HepG2 (cell line): ENCODE measurements around the gene ZFP1. TPM values are rescaled to one million over a fixed set of nuclear protein-coding genes. Genes with fewer than 3 reads are reported as not detected.

Experiments
- ARNTL ChIP-seq: sonication (generic); formaldehyde crosslinking; IDR thresholded peaks from 2 replicates; pipeline ENCODE4 v1.4.0; 2020; ENCODE audit warnings: mild to moderate bottlenecking, missing genetic modification reagents
- GATA4 ChIP-seq: sonication (generic); IDR thresholded peaks from 2 replicates; pipeline ENCODE4 v1.6.1; 2016; ENCODE audit warnings: antibody characterized with exemption, low read depth, borderline replicate concordance
- MEF2D ChIP-seq: sonication (generic); formaldehyde crosslinking; IDR thresholded peaks from 2 replicates; pipeline ENCODE4 v1.5.1; 2020; ENCODE audit warnings: mild to moderate bottlenecking, missing genetic modification reagents
- MYNN ChIP-seq: sonication (generic); formaldehyde crosslinking; IDR thresholded peaks from 2 replicates; pipeline ENCODE4 v1.4.0; 2020; ENCODE audit warnings: mild to moderate bottlenecking, low read depth, missing genetic modification reagents
- RARG ChIP-seq: sonication (generic); formaldehyde crosslinking; IDR thresholded peaks from 2 replicates; pipeline ENCODE4 v1.4.0; 2020; ENCODE audit warnings: low read depth, mild to moderate bottlenecking, missing genetic modification reagents
- SMC3 ChIP-seq: IDR thresholded peaks from 2 replicates; pipeline ENCODE4 v1.6.1; 2011; ENCODE audit warnings: low read length, improper control_type of control experiment
- SOX6 ChIP-seq, 2 experiments: fragments of 450-650 bp in 1 of 2; sonication (generic) in 1 of 2; formaldehyde crosslinking in 1 of 2; IDR thresholded peaks; 2 replicates each; pipeline versions ENCODE4 v1.4.0 to v1.6.1; 2017 to 2020; ENCODE audit warnings: antibody characterized with exemption in 1 of 2, mild to moderate bottlenecking in 1 of 2, missing genetic modification reagents in 1 of 2
- SP140L ChIP-seq: sonication (generic); formaldehyde crosslinking; IDR thresholded peaks from 2 replicates; pipeline ENCODE4 v1.4.0; 2020; ENCODE audit warnings: missing genetic modification reagents, borderline replicate concordance
- TOPORS ChIP-seq: sonication (generic); formaldehyde crosslinking; IDR thresholded peaks from 2 replicates; pipeline ENCODE4 v1.8.0; 2023; ENCODE audit warnings: mild to moderate bottlenecking, missing genetic modification reagents
- ZNF160 ChIP-seq: sonication (generic); formaldehyde crosslinking; IDR thresholded peaks from 2 replicates; pipeline ENCODE4 v1.8.0; 2022; ENCODE audit warnings: mild to moderate bottlenecking, inconsistent platforms, missing genetic modification reagents
- ZNF3 ChIP-seq: IDR thresholded peaks from 2 replicates; pipeline ENCODE4 v1.7.0; 2017; ENCODE audit warnings: inconsistent platforms
- ZNF317 ChIP-seq: sonication (generic); formaldehyde crosslinking; IDR thresholded peaks from 2 replicates; pipeline ENCODE4 v1.5.0; 2020; ENCODE audit warnings: mild to moderate bottlenecking, missing genetic modification reagents
- ZNF749 ChIP-seq: sonication (generic); formaldehyde crosslinking; IDR thresholded peaks from 2 replicates; pipeline ENCODE4 v1.8.0; 2022; ENCODE audit warnings: mild to moderate bottlenecking, missing genetic modification reagents, moderate library complexity, borderline replicate concordance
- polyA plus RNA-seq, 8 experiments: library from polyadenylated mRNA; depleted of rRNA in 3 of 8; stranded (reverse) in 7 of 8; unstranded in 1 of 8; fragments of >200 nt; fragmentation: Illumina TruSeq in 4 of 8; extraction: Trizol in 4 of 8; gene quantifications; 2 replicates each; pipeline versions ENCODE4 v1.2.1 to v1.2.3, GENCODE V29; 2011 to 2016; ENCODE audit warnings: low read depth in 4 of 8, missing spikeins in 1 of 8, mixed read lengths in 1 of 8; ENCODE audit not compliant: insufficient read depth in 1 of 8
- total RNA-seq, 5 experiments: library from RNA; depleted of rRNA; stranded (reverse); fragments of >200 nt; fragmentation: Illumina TruSeq; extraction: Trizol; gene quantifications; 2 replicates each; pipeline ENCODE4 v1.2.3, GENCODE V29; 2016; ENCODE audit warnings: low read depth in 1 of 5
- TF ChIP-seq, protein P1 (sequence below): sonication (generic); formaldehyde crosslinking; IDR thresholded peaks from 2 replicates; pipeline ENCODE4 v1.4.0; 2020; ENCODE audit warnings: mild to moderate bottlenecking, missing genetic modification reagents, borderline replicate concordance
- TF ChIP-seq, protein P2 (sequence below): sonication (generic); formaldehyde crosslinking; IDR thresholded peaks from 2 replicates; pipeline ENCODE4 v1.5.0; 2020; ENCODE audit warnings: mild to moderate bottlenecking, missing genetic modification reagents
- TF ChIP-seq, protein P3 (sequence below): sonication (generic); IDR thresholded peaks from 2 replicates; pipeline ENCODE4 v1.6.1; 2016; ENCODE audit warnings: low read depth, borderline replicate concordance

The ZFP1 gene
- total and polyA plus RNA-seq, 2 of the 13 experiments (the other 11 are each of a cell fraction or from before 2014, with no cell fraction given), result 8.3 to 14.0 TPM

DNA sequence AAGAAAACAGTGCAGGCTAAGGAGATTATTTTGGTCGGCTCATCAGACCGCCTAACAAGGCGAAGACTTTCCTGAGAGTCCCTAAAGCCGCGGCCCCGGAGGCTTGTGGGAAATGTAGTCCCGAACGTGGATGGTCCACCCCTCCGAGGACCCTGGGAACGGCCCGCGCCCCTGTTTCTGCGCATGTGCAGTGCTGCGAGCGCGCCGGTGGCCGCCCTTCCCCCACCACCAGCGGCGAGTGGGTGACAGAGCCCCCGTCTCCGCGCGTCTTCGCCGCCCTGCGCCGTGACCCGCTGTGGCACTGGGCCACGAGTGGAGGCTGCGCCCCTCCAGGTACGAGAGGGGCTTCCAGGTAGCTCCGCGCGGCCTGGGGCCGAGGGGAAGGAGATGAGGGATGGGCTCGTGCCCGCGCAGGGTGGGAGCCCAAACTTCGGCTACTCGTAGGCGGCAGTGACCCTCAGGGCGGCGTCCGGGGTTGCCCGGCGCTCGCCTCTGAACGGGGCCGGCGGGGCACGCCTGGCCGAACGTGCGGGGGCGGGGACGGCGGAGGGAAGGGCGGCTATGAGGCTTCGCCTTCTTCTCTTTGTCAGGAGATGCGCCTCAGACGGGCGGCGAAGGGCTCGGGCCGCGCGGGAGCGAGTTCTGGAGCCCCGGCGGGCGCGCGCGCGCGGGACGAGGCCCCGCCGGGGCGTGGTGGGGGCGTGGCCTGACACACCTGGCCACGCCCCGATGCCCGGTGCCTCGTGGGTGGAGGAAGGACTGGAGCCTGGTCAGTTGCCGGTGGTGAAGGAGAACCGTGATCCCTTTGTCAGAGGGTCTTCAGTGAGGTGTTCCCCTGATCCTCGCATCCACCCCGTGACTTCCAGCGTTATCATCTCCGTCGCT is at the start of gene ZFP1 (continued):
- TF ChIP-seq, protein P1, sequence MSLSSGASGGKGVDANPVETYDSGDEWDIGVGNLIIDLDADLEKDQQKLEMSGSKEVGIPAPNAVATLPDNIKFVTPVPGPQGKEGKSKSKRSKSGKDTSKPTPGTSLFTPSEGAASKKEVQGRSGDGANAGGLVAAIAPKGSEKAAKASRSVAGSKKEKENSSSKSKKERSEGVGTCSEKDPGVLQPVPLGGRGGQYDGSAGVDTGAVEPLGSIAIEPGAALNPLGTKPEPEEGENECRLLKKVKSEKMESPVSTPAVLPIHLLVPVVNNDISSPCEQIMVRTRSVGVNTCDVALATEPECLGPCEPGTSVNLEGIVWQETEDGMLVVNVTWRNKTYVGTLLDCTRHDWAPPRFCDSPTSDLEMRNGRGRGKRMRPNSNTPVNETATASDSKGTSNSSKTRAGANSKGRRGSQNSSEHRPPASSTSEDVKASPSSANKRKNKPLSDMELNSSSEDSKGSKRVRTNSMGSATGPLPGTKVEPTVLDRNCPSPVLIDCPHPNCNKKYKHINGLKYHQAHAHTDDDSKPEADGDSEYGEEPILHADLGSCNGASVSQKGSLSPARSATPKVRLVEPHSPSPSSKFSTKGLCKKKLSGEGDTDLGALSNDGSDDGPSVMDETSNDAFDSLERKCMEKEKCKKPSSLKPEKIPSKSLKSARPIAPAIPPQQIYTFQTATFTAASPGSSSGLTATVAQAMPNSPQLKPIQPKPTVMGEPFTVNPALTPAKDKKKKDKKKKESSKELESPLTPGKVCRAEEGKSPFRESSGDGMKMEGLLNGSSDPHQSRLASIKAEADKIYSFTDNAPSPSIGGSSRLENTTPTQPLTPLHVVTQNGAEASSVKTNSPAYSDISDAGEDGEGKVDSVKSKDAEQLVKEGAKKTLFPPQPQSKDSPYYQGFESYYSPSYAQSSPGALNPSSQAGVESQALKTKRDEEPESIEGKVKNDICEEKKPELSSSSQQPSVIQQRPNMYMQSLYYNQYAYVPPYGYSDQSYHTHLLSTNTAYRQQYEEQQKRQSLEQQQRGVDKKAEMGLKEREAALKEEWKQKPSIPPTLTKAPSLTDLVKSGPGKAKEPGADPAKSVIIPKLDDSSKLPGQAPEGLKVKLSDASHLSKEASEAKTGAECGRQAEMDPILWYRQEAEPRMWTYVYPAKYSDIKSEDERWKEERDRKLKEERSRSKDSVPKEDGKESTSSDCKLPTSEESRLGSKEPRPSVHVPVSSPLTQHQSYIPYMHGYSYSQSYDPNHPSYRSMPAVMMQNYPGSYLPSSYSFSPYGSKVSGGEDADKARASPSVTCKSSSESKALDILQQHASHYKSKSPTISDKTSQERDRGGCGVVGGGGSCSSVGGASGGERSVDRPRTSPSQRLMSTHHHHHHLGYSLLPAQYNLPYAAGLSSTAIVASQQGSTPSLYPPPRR (CRISPR knock-in tag), result peak; percentile 57; the same call in 1 of the 2 replicates
- TF ChIP-seq ZNF3 (CRISPR knock-in tag), result 0 out of 2 replicates have a peak, but pooled peaks have one; percentile 12
- peak; percentile 86 for TF ChIP-seq TOPORS (CRISPR knock-in tag)
- TF ChIP-seq MYNN, result 0 out of 2 replicates have a peak, but pooled peaks have one; percentile 70
- peak; percentile 81 for TF ChIP-seq MEF2D (CRISPR knock-in tag)
- no peak for TF ChIP-seq SP140L (CRISPR knock-in tag)
- TF ChIP-seq, protein P2, sequence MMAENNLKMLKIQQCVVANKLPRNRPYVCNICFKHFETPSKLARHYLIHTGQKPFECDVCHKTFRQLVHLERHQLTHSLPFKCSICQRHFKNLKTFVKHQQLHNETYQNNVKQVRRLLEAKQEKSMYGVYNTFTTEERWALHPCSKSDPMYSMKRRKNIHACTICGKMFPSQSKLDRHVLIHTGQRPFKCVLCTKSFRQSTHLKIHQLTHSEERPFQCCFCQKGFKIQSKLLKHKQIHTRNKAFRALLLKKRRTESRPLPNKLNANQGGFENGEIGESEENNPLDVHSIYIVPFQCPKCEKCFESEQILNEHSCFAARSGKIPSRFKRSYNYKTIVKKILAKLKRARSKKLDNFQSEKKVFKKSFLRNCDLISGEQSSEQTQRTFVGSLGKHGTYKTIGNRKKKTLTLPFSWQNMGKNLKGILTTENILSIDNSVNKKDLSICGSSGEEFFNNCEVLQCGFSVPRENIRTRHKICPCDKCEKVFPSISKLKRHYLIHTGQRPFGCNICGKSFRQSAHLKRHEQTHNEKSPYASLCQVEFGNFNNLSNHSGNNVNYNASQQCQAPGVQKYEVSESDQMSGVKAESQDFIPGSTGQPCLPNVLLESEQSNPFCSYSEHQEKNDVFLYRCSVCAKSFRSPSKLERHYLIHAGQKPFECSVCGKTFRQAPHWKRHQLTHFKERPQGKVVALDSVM (CRISPR knock-in tag), result no peak; the same call in 1 of the 2 replicates
- peak; percentile 93; the same call in 1 of the 2 replicates for TF ChIP-seq ZNF160 (CRISPR knock-in tag)
- no peak for TF ChIP-seq SOX6 (IDR thresholded peaks at IDR 0.05)
- TF ChIP-seq SOX6 (CRISPR knock-in tag; IDR thresholded peaks at IDR 0.05), result peak; percentile 68; the same call in 1 of the 2 replicates
- TF ChIP-seq, protein P3, sequence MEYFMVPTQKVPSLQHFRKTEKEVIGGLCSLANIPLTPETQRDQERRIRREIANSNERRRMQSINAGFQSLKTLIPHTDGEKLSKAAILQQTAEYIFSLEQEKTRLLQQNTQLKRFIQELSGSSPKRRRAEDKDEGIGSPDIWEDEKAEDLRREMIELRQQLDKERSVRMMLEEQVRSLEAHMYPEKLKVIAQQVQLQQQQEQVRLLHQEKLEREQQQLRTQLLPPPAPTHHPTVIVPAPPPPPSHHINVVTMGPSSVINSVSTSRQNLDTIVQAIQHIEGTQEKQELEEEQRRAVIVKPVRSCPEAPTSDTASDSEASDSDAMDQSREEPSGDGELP, result peak; percentile 16; the same call in 1 of the 2 replicates
- peak; percentile 36; the same call in 1 of the 2 replicates for TF ChIP-seq ZNF317 (CRISPR knock-in tag)
- TF ChIP-seq SMC3, result no peak
- TF ChIP-seq RARG (CRISPR knock-in tag), result no peak
- 0 out of 2 replicates have a peak, but pooled peaks have one; percentile 27 for TF ChIP-seq ZNF749
- TF ChIP-seq ARNTL, result 0 out of 2 replicates have a peak, but pooled peaks have one; percentile 44
- peak; percentile 64; the same call in 1 of the 2 replicates for TF ChIP-seq GATA4
